ENCODE data around the gene PHLDB3. TPM values are rescaled to one million over a fixed set of nuclear protein-coding genes. Genes with fewer than 3 reads are reported as not detected.

PHLDB3 gene
- total RNA-seq, 1 donor from 2014 or later: 6.7 TPM

GRCh38 chr19:43486412-43486811 lies 18.1 kb downstream of the PHLDB3 start:
- no peak for DNase-seq (ENCODE audit: extremely low spot score, unreplicated experiment)
- Mint-ChIP-seq H3K4me1 (ENCODE audit: unreplicated experiment) (no peaks in the 10 kb centered on the region), H3K4me3 (ENCODE audit: unreplicated experiment) (no peak overlapping the region), H3K9me3 (ENCODE audit: unreplicated experiment) (no peaks in the 10 kb centered on the region), H3K36me3 (ENCODE audit: unreplicated experiment) (no peaks in the 10 kb centered on the region), H3K27me3 (ENCODE audit: unreplicated experiment) (no peaks in the 10 kb centered on the region), H3K27ac (ENCODE audit: unreplicated experiment) (no peak overlapping the region)
- TF ChIP-seq CTCF (IDR thresholded peaks at IDR 0.05): no peak

- no peak overlapping the region for H3K4me3 Mint-ChIP-seq (ENCODE audit: unreplicated experiment)
- H3K27ac Mint-ChIP-seq (ENCODE audit: unreplicated experiment): no peak overlapping the region
- no peaks in the 10 kb centered on the region for H3K36me3 Mint-ChIP-seq (ENCODE audit: unreplicated experiment)
- TF ChIP-seq CTCF (IDR thresholded peaks at IDR 0.05): no peak
- H3K27me3 Mint-ChIP-seq (ENCODE audit: unreplicated experiment): no peaks in the 10 kb centered on the region
- no peaks in the 10 kb centered on the region for H3K9me3 Mint-ChIP-seq (ENCODE audit: unreplicated experiment)
- no peak for DNase-seq (ENCODE audit: extremely low spot score, unreplicated experiment)
- H3K4me1 Mint-ChIP-seq (ENCODE audit: unreplicated experiment): no peaks in the 10 kb centered on the region
Measured at GRCh38 chr19:43485951-43486350, 18.6 kb downstream of the PHLDB3 start.

GRCh38 chr19:43483281-43483680 lies 21.3 kb downstream of the PHLDB3 start:
- no peak overlapping the region for H3K4me3 Mint-ChIP-seq (ENCODE audit: unreplicated experiment)
- H3K36me3 Mint-ChIP-seq (ENCODE audit: unreplicated experiment): no peaks in the 10 kb centered on the region
- no peaks in the 10 kb centered on the region for H3K9me3 Mint-ChIP-seq (ENCODE audit: unreplicated experiment)
- no peak overlapping the region for H3K27ac Mint-ChIP-seq (ENCODE audit: unreplicated experiment)
- H3K27me3 Mint-ChIP-seq (ENCODE audit: unreplicated experiment): no peaks in the 10 kb centered on the region
- no peak for DNase-seq (ENCODE audit: extremely low spot score, unreplicated experiment)
- TF ChIP-seq CTCF (IDR thresholded peaks at IDR 0.05): no peak
- no peaks in the 10 kb centered on the region for H3K4me1 Mint-ChIP-seq (ENCODE audit: unreplicated experiment)

GRCh38 chr19:43482193-43482592 lies 22.4 kb downstream of the PHLDB3 start:
- Mint-ChIP-seq H3K36me3 (ENCODE audit: unreplicated experiment) (no peaks in the 10 kb centered on the region), H3K27ac (ENCODE audit: unreplicated experiment) (no peak overlapping the region), H3K9me3 (ENCODE audit: unreplicated experiment) (no peaks in the 10 kb centered on the region)

GRCh38 chr19:43481701-43482100 lies 22.8 kb downstream of the PHLDB3 start:
- H3K36me3 Mint-ChIP-seq (ENCODE audit: unreplicated experiment): no peaks in the 10 kb centered on the region
- peaks cover 2% of the 10 kb centered on the region for H3K4me1 Mint-ChIP-seq (ENCODE audit: unreplicated experiment)
- no peaks in the 10 kb centered on the region for H3K9me3 Mint-ChIP-seq (ENCODE audit: unreplicated experiment)
- no peak overlapping the region for H3K27ac Mint-ChIP-seq (ENCODE audit: unreplicated experiment)
- no peak overlapping the region for H3K4me3 Mint-ChIP-seq (ENCODE audit: unreplicated experiment)
- DNase-seq (ENCODE audit: extremely low spot score, unreplicated experiment): no peak
- TF ChIP-seq CTCF (IDR thresholded peaks at IDR 0.05): no peak
- H3K27me3 Mint-ChIP-seq (ENCODE audit: unreplicated experiment): no peaks in the 10 kb centered on the region

More at GRCh38 chr19:43482193-43482592, 22.4 kb downstream of the PHLDB3 start:
- Mint-ChIP-seq H3K4me1 (ENCODE audit: unreplicated experiment) (no peaks in the 10 kb centered on the region), H3K4me3 (ENCODE audit: unreplicated experiment) (no peak overlapping the region), H3K27me3 (ENCODE audit: unreplicated experiment) (no peaks in the 10 kb centered on the region)
- no peak for DNase-seq (ENCODE audit: extremely low spot score, unreplicated experiment)
- no peak for TF ChIP-seq CTCF (IDR thresholded peaks at IDR 0.05)

All from osteocyte (in vitro differentiated cells).